ENCODE data around the gene ITGA8.
"Not testable (repeated sequence)": the region's sequence is repeated elsewhere in the genome, so short reads cannot be mapped to it uniquely, and the experiment has no call there.

ITGA8 gene

DNA sequence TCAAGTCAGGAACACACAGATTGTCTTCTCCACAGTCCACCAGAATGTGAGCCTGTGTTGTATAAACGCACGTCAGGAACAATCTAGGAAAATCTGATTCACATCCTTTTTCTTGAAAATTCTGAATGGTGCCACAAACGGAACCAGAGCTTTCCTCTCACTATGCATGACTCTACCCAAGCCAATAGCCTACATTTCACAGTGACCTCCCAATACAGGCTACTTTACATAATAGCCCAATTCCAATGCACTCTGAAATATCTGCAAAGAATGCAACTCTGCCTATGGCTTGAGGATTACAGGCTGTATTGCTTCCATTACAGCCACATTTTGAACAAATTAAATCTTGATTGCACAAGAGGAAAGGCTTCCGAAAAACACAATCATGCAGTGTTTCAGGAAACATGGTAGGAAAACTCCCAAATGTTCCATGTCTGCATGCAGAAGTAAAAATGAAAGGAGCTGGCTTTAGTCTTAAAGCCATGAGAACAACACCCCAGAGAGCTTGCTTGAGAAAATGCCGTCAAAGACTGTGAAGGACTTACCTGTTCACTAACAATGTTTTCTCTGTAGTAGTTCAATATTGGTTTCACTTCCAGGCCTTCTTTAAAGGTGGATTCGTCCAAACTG is 113.9 kb downstream of the ITGA8 start:
- no peak for DNase-seq

DNA sequence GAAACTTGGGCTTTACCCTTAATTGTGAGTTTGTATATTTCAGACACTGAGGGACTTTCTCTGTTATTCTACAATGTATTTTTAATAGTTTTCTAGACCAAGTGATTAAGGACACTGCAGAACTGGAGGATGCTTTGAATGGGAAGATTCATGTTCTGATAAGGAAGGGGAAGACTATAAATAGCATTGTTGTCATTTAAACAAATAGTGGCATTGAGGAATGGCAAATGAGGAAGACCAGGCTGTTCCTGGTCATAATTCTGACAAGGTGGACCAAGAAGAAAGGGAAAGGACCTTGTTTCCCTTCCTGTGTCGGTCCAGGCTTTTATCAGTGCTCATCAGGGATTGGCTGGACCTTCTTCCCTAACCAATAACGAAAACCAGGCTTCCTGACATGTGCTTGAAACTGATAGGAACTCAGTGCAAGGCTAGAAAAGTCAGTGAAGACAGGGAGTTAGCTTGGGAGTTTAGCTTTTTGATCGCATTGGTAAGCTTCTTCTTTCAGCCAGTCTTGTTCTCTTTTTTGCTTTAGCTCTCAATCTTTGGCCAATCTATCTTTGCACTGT is 116.2 kb downstream of the ITGA8 start:
- peak in 1 of 2 experiments; percentile 8 for DNase-seq

- no peak for DNase-seq
These were observed 117.9 kb downstream of the ITGA8 start for GRCh38 chr10:15601819-15602218.

GRCh38 chr10:15595260-15595659 is 124.5 kb downstream of the ITGA8 start:
- DNase-seq = no peak

DNA sequence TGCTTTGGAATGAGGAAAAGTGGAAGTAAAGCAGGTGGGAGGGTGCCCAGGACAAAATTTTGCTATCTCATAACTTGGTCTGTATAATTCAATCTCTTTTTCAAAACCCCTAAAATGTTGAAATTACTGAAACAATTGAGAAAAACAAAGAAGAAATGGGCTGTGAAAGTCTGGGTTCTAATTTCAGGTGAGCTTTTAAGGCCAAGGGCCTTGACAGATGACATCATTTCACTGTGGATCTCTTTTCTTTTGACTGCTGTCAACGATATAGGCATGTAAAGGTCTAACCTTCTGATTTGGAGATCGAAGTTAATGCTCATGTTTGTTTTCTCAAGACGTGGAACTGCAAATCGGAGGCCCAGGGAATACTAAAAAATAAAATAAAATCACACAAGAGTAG is 127.8 kb downstream of the ITGA8 start:
- no peak for DNase-seq

DNA sequence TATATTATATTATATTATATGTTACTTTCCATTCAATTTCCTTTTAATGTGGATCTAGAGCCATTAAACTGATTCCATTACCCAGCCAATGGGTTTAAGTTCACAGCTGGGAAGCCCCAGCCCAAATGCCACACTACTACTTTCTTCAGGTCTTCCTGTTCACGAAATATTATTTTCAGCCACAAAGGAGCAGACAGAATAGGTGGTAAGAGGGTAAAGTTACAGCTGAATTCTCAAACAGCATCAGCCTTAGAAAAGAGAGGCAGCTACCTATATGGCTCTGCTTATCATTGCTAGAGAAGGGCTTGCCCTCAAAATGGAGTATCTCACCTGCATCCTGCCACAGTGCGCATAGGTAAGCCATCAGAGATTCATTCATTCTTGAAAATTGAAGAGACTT is 128.3 kb downstream of the ITGA8 start:
- DNase-seq = no peak

DNA sequence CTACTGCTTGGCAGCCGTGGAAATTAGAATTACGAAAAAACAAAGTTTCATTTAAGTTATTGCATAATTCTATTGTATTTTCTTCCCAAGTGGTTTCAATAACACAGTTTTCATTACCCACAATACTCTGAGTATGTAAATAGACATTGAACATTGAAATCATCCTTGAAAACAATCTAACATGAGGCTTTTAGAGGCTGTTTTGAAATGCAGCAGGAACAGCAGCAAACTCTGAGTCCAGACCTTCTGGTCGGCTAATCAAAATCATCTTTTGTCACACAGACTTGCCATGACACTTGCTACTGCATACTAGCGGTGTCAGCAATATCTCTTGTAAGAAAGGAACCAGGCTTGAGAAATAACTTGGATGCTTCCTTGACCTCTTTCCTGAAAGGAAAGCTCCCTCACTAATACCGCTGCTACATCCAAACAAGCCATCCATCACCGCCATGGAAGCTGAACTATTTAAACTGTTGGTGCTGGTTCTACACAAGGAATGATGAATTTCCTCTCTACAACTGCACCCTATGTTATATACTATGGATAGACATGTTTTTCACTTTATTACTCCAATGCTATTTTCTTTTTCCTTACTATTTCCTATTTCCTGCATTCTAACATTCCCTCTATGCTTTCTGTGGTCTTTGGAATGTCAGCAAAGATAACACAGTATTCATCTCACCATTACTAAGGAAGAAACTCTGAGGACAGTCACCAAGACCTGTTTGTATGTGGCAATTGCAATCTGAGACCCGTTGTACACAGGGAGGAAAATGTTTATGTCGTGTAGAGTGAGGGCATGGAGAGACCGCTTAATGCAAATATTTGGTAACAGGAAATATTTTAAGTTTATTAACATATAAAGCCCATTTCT is 130.8 kb downstream of the ITGA8 start:
- DNase-seq = no peak

- DNase-seq = no peak
These were observed 131.6 kb downstream of the ITGA8 start for GRCh38 chr10:15588151-15588550.

GRCh38 chr10:15587271-15587670 is 132.5 kb downstream of the ITGA8 start:
- no peak for DNase-seq

GRCh38 chr10:15585303-15585715 is 134.4 kb downstream of the ITGA8 start:
- peak; percentile 0 to 70 for DNase-seq

DNA sequence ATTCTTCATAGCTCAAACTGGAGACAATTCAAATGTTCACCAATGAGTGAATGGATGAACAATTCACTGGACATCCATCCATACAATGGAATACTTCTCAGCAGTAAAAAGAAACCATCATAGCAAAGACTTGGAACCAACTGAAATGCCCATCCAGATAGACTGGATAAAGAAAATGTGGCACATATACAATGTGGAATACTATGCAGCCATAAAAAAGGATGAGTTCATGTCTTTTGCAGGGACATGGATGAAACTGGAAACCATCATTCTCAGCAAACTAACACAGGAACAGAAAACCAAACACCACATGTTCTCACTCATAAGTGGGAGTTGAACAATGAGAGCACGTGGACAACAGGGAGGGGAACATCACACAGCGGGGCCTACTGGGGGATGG is 136.8 kb downstream of the ITGA8 start:
- DNase-seq = not testable (repeated sequence)

GRCh38 chr10:15579605-15580004 is 140.1 kb downstream of the ITGA8 start:
- no peak for DNase-seq

DNA sequence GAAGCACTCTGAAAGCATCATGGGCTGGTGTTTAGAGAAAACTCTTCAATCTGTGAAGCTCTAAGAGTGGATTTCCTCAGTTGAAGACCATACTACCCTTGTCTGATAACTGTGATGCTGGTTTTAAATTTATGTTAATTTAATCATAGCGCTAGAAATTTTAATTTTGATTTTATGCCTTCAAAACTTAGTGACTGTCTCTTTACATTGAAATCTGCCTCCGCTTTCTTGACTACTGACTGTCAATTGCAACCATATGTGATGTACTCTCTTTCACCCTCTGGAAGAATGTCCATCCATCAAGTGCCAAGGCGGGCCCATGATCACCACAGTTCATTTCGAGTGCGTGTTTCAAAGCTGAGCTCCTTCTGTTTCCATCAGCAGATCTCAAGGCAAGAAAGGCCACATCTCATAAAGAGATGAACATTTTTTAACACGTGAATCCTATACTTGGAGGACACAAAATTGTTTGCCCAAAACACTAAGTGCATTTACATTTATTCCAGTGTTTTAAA is 147.1 kb downstream of the ITGA8 start:
- DNase-seq = no peak

DNA sequence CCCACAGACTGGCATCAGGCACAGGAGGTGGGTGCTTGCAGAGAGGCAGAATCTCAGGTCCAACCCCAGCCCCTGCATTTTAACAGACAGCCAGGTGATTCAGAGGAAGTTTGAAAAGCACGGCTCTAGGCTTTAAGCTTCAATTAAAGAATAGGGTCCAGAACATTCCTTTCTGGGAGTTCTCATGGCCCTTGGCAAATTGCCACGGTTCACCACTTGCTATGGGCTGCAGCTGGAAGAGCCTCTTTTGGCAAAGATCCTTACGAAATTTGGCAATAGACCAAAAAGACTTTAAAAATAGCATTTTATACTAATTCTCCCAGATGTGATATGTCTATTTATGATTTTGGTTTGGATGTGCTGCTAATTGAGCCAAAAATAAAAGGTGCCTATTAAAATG is 148.1 kb downstream of the ITGA8 start:
- no peak for DNase-seq

DNA sequence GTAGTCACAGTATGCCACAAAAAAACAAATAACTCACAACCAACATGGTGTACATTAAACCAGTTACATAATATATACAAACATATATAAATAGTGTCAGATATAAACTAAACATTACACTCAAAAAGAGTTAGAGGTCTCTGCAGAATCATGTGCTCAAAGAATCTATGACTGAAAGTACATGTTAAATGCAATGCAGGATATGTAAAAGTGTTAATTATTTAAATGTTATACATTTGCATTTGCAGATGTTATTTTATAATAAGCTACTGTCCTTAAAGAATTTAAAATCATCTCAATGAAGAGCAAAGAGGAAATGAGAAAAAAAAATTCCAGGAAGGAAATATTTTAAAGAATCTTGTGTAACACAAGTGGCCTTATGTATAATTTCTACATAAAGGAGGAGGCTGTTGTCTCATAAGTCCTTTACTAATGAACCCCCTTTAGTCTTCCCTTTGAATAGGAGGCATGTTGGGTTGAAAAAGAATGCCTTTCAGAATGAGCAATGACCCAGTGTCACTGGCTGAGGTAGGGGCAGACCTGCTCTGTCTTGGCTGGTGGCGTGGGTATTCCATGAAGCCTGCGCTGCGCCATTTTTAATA is 148.9 kb downstream of the ITGA8 start:
- DNase-seq = no peak

GRCh38 chr10:15567952-15568351 is 151.8 kb downstream of the ITGA8 start:
- no peak for DNase-seq

- no peak for DNase-seq
These were observed 156.5 kb downstream of the ITGA8 start for GRCh38 chr10:15563246-15563645.

DNA sequence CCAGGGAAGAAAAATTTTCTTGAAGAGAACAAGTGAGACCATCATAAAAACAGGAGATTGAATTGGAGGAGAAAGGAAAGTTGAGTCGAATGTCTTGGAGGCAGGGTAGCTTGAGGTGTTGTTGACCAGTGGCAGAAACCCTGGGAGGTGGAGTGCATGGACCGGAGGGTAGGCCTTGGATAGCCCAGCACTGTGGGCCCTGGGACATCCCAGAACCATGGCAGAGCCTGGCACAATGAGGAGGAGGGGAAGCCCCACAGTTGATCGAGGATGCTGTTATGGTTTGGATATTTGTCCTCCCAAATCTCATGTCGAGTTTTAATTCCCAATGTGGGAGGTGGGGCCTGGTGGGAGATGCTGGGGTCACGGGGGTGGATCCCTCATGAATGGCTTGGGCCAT is 157.1 kb downstream of the ITGA8 start:
- DNase-seq = no peak

GRCh38 chr10:15562116-15562515 is 157.6 kb downstream of the ITGA8 start:
- DNase-seq = no peak

- DNase-seq = no peak
These were observed 161.6 kb downstream of the ITGA8 start for GRCh38 chr10:15558136-15558535.

DNA sequence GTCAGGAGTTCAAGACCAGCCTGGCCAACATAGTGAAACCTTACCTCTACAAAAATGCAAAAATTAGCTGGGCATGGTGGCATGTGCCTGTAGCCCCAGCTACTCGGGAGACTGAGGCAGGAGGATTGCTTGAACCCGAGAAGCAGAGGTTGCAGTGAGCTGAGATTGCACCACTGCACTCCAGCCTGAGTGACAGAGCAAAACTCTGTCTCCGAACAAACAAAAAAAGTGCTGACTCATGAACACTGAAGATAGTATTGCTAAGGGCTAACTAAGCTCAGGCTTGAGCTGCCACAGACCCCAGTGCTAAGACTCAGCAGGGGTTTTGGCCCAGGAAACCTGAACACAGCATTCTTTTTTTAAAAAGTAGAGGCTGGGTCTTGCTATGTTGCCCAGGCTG is 162.6 kb downstream of the ITGA8 start:
- DNase-seq = not testable (repeated sequence)

- no peak for DNase-seq
These were observed 168.8 kb downstream of the ITGA8 start for GRCh38 chr10:15550950-15551349.

GRCh38 chr10:15548331-15548730 is 171.4 kb downstream of the ITGA8 start:
- DNase-seq = no peak
